SK-N-MC (cell line): ENCODE data around the gene OBSCN.
"Not testable (repeated sequence)": the region's sequence is repeated elsewhere in the genome, so short reads cannot be mapped to it uniquely, and the experiment has no call there.

ENCODE experiments used
- DNase-seq: peaks from one replicate; pipeline ENCODE4 v3.0.0-alpha.2; 2011; ENCODE audit warnings: low read depth, low spot score
- H3K27ac ChIP-seq: fragments of 200-600 bp; sonication (generic); 2 replicates; pipeline ENCODE4 v1.5.1; 2016; ENCODE audit warnings: mixed run types
- H3K36me3 ChIP-seq: fragments of 200-600 bp; sonication (generic); 2 replicates; pipeline ENCODE4 v1.6.1; 2017; ENCODE audit warnings: antibody characterized with exemption, low read length, mixed read lengths; ENCODE audit not compliant: insufficient read depth
- H3K4me3 ChIP-seq: fragments of 200-600 bp; sonication (generic); 2 replicates; pipeline ENCODE4 v1.5.1; 2016
- H3K9ac ChIP-seq: fragments of 200-600 bp; sonication (generic); 2 replicates; pipeline ENCODE4 v1.8.0; 2017; ENCODE audit warnings: mixed run types, mixed read lengths; ENCODE audit not compliant: insufficient read length
- H3K9me3 ChIP-seq: fragments of 200-600 bp; sonication (generic); 2 replicates; pipeline ENCODE4 v1.6.1; 2017; ENCODE audit warnings: low read depth, mild to moderate bottlenecking, antibody characterized with exemption, low read length, moderate library complexity, mixed read lengths
- EZH2 ChIP-seq: fragments of 200-600 bp; sonication (generic); IDR thresholded peaks from one replicate; pipeline ENCODE4 v1.6.1; 2017; ENCODE audit warnings: antibody characterized with exemption
- FOXP2 ChIP-seq: optimal IDR thresholded peaks from 2 replicates; pipeline ENCODE3; 2011; ENCODE audit warnings: mild to moderate bottlenecking, moderate library complexity; ENCODE audit not compliant: insufficient read depth; ENCODE audit errors: extremely low read length, control extremely low read depth
- POLR2AphosphoS5 ChIP-seq: IDR thresholded peaks from 2 replicates; pipeline ENCODE4 v1.6.1; 2012; ENCODE audit warnings: mild to moderate bottlenecking, low read depth, low read length, borderline replicate concordance

OBSCN gene

DNA sequence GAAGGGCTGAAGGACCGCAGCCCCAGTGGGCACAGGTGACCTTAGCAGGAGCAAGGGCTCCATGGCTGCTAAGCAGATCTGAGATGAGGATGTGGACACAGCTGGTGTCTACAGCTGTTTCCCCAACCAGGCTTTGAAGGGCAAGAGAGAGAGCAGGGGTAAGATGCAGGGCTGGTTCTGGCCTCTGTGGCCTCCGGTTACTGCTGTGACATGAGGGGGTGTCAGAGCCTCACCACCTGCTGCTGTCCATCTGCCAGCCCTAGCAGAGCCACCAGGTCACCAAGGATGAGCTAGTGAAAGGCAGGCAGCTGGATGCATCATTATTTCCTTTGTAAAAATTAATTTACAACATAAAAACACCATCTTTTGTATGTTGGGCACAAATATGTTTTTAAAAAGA lies 33.4 kb downstream of the OBSCN start:
- Histone ChIP-seq H3K9me3 (peaks cover 29% of the 10 kb centered on the region), H3K36me3 (peaks cover 59% of the 10 kb centered on the region)

DNA sequence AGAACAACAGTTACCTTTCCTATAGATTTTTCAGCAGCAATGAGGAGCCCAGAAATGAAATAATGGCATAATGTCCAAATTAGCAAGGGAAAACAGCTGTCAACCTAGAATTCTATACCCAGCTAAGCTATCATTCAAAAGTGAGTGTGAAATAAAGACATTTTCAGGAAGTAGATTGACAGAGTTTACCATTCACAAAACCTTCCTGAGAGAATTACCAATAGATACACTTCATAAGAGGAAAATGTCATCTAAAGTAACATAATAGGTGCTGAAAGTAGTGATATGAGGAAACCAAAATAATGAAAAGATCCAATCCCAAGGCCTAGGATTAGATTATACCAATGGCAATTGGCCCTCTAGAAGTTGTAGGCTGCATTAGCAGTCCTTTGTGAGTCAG lies 34.6 kb downstream of the OBSCN start:
- Histone ChIP-seq H3K36me3 (peaks cover 71% of the 10 kb centered on the region), H3K9ac (no peak overlapping the region), H3K4me3 (no peak overlapping the region), H3K27ac (no peak overlapping the region), H3K9me3 (peaks cover 30% of the 10 kb centered on the region)
- no peak for TF ChIP-seq FOXP2
- no peak for TF ChIP-seq POLR2AphosphoS5
- TF ChIP-seq EZH2 = no peak
- DNase-seq = no peak

More for the DNA sequence above, 33.4 kb downstream of the OBSCN start:
- Histone ChIP-seq H3K4me3 (no peak overlapping the region), H3K9ac (no peak overlapping the region), H3K27ac (no peak overlapping the region)
- TF ChIP-seq EZH2 (no peak), FOXP2 (no peak), POLR2AphosphoS5 (no peak)
- no peak for DNase-seq

GRCh38 chr1:228243093-228243492 lies 35.2 kb downstream of the OBSCN start:
- Histone ChIP-seq H3K9me3 (peaks cover 30% of the 10 kb centered on the region), H3K9ac (no peak overlapping the region), H3K36me3 (peaks cover 74% of the 10 kb centered on the region), H3K4me3 (no peak overlapping the region), H3K27ac (no peak overlapping the region)
- DNase-seq = no peak
- TF ChIP-seq POLR2AphosphoS5 (no peak), FOXP2 (no peak), EZH2 (no peak)

DNA sequence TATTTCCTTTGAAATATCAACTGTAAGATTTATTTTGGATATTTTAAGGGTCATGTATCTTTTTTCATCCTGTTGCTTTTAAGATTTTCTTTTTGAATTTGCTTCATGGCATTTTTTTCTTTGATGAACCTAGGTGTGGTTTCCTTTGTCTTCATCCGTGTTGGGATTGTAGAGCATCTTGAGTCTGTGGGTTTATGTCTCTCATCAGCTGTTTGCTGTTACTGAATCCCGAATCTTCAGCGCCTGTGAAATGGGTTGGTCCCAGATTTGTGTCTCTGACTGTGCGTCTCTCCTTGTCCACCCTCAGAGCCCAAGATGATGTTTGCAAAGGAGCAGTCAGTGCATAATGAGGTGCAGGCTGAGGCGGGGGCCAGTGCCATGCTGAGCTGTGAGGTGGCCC lies 36.1 kb downstream of the OBSCN start:
- DNase-seq, H3K4me3 ChIP-seq, H3K27ac ChIP-seq, H3K9ac ChIP-seq: not testable (repeated sequence)
- Histone ChIP-seq H3K9me3 (peaks cover 30% of the 10 kb centered on the region), H3K36me3 (peaks cover 66% of the 10 kb centered on the region)

DNA sequence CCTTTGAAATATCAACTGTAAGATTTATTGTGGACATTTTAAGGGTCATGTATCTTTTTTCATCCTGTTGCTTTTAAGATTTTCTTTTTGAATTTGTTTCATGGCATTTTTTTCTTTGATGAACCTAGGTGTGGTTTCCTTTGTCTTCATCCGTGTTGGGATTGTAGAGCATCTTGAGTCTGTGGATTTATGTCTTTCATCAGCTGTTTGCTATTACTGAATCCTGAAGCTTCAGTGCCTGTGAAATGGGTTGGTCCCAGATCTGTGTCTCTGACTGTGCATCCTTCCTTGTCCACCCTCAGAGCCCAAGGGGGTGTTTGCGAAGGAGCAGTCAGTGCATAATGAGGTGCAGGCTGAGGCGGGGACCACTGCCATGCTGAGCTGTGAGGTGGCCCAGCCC lies 37.3 kb downstream of the OBSCN start:
- TF ChIP-seq FOXP2 (no peak), EZH2 (no peak), POLR2AphosphoS5 (no peak)
- DNase-seq = no peak
- H3K9ac ChIP-seq = no peak overlapping the region
- no peak overlapping the region for H3K4me3 ChIP-seq
- H3K27ac ChIP-seq = no peak overlapping the region
- H3K36me3 ChIP-seq = peaks cover 60% of the 10 kb centered on the region
- peaks cover 27% of the 10 kb centered on the region for H3K9me3 ChIP-seq

- H3K36me3 ChIP-seq = peaks cover 61% of the 10 kb centered on the region
- no peak overlapping the region for H3K4me3 ChIP-seq
- DNase-seq = no peak
- H3K9me3 ChIP-seq = peaks cover 27% of the 10 kb centered on the region
- no peak overlapping the region for H3K27ac ChIP-seq
- TF ChIP-seq EZH2 (no peak), FOXP2 (no peak), POLR2AphosphoS5 (no peak)
- H3K9ac ChIP-seq = no peak overlapping the region
Observed at GRCh38 chr1:228246216-228246900, 38.5 kb downstream of the OBSCN start.

DNA sequence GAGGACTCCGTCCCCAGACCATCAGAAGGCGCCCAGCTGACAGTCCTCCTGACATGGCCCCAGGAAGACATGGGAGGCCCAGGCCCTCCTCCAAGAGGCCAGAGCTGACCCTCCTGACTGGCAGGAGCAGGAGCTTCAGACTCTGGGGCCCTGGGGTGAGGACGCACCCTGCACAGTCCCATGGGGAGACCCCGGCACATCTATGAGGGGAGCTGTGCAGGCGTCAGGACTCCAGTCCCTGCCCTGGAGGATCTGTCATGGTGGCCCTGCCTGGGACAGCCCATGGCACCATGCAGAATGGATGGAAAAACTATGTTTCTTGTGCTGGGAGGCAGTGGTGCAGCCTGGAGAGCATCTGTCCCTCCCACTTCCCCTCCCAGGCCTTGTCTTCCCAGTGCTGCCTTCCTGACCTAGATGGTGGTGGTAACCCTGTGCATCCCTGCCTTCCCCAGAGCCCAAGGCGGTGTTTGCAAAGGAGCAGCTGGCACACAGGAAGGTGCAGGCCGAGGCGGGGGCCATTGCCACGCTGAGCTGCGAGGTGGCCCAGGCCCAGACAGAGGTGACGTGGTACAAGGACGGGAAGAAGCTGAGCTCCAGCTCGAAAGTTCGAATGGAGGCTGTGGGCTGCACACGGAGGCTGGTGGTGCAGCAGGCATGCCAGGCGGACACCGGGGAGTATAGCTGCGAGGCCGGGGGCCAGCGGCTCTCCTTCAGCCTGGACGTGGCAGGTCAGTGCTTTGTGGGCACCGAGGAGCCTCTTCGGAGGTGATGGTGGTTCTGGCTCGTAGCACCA lies 41.9 kb downstream of the OBSCN start:
- Histone ChIP-seq H3K36me3 (peaks cover 40% of the 10 kb centered on the region), H3K9ac (no peak overlapping the region), H3K27ac (no peak overlapping the region), H3K9me3 (peaks cover 15% of the 10 kb centered on the region), H3K4me3 (no peak overlapping the region)
- no peak for DNase-seq
- no peak for TF ChIP-seq FOXP2
- TF ChIP-seq POLR2AphosphoS5 = no peak
- TF ChIP-seq EZH2 = no peak

DNA sequence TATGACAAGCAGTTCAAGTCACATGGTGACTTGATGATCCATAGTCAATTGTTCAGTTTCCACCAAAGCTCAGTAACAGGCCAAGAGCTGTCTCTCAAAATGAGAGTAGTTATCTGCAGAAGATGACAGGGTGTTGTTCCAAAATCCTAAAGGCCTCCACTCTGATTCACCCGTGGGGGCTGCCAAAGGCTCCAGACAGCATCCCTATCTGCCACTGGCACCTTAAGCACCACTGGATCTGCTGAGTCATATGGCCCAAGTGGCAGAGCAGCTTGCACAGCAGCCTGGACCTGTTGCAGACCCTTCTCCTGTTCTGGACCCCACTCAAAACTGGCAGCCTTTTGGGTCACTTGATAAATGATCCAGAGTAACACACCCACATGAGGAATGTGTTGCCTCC lies 44.6 kb downstream of the OBSCN start:
- H3K36me3 ChIP-seq = peaks cover 21% of the 10 kb centered on the region
- not testable (repeated sequence) for H3K4me3 ChIP-seq, H3K27ac ChIP-seq, H3K9ac ChIP-seq, H3K9me3 ChIP-seq, DNase-seq
